Measurements from ENCODE around the gene TUBGCP3. TPM values are rescaled to one million over a fixed set of nuclear protein-coding genes. Genes with fewer than 3 reads are reported as not detected.

The TUBGCP3 gene
- total RNA-seq, 4 donors from 2014 or later: 19.7 to 62.3 (median 38.8) TPM

DNA sequence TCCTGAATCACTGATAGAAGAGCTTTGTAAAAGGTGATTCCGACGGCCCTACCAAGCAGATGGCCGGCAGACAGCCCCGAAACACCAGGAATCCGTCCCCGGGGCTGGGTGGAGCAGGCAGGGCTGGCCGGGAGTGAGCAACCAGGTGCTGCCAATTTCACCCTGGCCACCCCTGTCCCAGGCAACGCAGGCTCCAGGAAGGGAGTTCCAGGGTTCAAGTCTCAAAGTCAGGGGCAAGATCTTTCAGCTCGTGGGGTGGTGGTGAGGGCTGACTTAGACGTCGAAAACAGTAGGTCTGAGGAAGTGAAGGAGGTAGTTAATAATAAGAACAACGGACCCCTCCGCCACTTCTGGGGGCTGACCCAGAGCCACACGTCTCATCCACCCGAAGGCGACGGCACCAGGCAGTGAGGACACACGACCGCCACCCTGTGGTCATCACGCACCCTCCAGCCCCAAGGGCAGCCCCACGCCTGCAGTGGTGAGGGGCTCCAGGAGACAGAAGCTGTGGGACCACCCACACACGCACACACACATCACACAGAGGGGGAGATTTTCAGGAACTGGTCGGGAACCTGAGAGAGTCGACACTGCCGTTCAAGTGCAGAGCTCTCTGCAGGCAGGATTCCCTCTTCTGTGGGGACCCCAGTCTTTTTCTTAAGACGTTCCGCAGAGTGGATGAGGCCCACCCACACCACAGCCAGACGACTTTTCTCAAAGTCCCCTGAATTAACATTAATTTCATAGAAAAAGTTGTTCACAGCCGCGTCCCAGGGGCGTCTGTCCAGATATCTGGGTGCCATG lies 144.6 kb downstream of the TUBGCP3 start:
- H3K4me1 ChIP-seq: no peaks in the 10 kb centered on the region
- no peak overlapping the region for H3K4me3 ChIP-seq
- no peak for DNase-seq
- intact Hi-C loops (cut with DNase I; ENCODE audit: low total_unique reads): no loop called here
- H3K27ac ChIP-seq: no peak overlapping the region
- no peaks in the 10 kb centered on the region for H3K9me3 ChIP-seq
- TF ChIP-seq POLR2A (IDR thresholded peaks at IDR 0.05): no peak
- no peak for TF ChIP-seq CTCF (IDR thresholded peaks at IDR 0.05)
- no peaks in the 10 kb centered on the region for H3K36me3 ChIP-seq
- H3K27me3 ChIP-seq: peaks cover 0 to 11% of the 10 kb centered on the region in 2 donors

DNA sequence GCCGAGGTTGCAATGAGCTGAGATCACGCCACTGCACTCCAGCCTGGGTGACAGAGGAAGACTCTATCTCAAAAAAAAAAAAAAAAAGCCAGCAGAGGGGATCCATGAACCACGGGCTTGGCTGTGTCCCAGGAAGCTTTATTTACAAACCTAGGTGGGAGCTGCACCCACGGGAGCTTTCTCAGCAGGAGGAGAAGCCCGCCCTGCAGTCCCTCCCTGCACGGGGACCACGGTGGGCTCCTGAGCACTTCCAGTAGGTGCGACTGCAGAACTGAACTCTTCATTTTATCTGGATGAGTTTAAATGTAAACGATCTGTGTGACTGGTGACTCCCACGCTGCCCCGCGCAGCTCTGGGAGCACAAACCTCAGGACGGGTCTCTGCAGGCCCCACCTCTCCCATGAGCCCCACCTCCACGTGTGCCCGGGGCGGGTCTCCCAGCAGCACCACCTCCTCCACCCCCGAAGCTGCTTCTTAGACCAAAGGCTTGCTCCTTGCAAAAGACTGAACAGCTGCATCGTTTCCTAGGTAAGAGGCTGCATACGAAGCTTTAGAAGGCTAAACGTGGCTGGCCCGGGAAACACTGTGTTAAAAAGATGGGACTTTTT lies 145.4 kb downstream of the TUBGCP3 start:
- Histone ChIP-seq H3K4me1 (no peaks in the 10 kb centered on the region), H3K36me3 (no peaks in the 10 kb centered on the region), H3K27me3 (peaks cover 0 to 11% of the 10 kb centered on the region in 2 donors), H3K27ac (no peak overlapping the region), H3K9me3 (no peaks in the 10 kb centered on the region), H3K4me3 (no peak overlapping the region)
- no peak for DNase-seq
- no peak for TF ChIP-seq POLR2A (IDR thresholded peaks at IDR 0.05)
- intact Hi-C loops (cut with DNase I; ENCODE audit: low total_unique reads): no loop called here

GRCh38 chr13:112441779-112442310 lies 146.1 kb downstream of the TUBGCP3 start:
- intact Hi-C loops (cut with DNase I; ENCODE audit: low total_unique reads): no loop called here
- Histone ChIP-seq H3K27me3 (peaks cover 0 to 11% of the 10 kb centered on the region in 2 donors), H3K27ac (no peak overlapping the region), H3K36me3 (no peaks in the 10 kb centered on the region), H3K4me1 (no peaks in the 10 kb centered on the region), H3K4me3 (no peak overlapping the region), H3K9me3 (no peaks in the 10 kb centered on the region)
- no peak for TF ChIP-seq CTCF (IDR thresholded peaks at IDR 0.05)
- no peak for TF ChIP-seq POLR2A (IDR thresholded peaks at IDR 0.05)
- no peak for DNase-seq

GRCh38 chr13:112441226-112441625 lies 146.7 kb downstream of the TUBGCP3 start:
- Histone ChIP-seq H3K4me1 (no peaks in the 10 kb centered on the region), H3K9me3 (no peaks in the 10 kb centered on the region), H3K27me3 (peaks cover 0 to 11% of the 10 kb centered on the region in 2 donors), H3K4me3 (no peak overlapping the region), H3K36me3 (no peaks in the 10 kb centered on the region), H3K27ac (no peak overlapping the region)
- DNase-seq: no peak
- intact Hi-C loops (cut with DNase I; ENCODE audit: low total_unique reads): no loop called here
- TF ChIP-seq POLR2A (IDR thresholded peaks at IDR 0.05) (no peak), CTCF (IDR thresholded peaks at IDR 0.05) (no peak)

- H3K4me1 ChIP-seq: no peaks in the 10 kb centered on the region
- peaks cover 0 to 11% of the 10 kb centered on the region in 2 donors for H3K27me3 ChIP-seq
- DNase-seq: no peak
- no peak overlapping the region for H3K27ac ChIP-seq
- no peaks in the 10 kb centered on the region for H3K9me3 ChIP-seq
- no peak overlapping the region for H3K4me3 ChIP-seq
- no peak for TF ChIP-seq CTCF (IDR thresholded peaks at IDR 0.05)
- no peak for TF ChIP-seq POLR2A (IDR thresholded peaks at IDR 0.05)
- intact Hi-C loops (cut with DNase I; ENCODE audit: low total_unique reads): no loop called here
- H3K36me3 ChIP-seq: no peaks in the 10 kb centered on the region
Observed at GRCh38 chr13:112438515-112438914, 149.4 kb downstream of the TUBGCP3 start.

All from uterus (tissue), 4 donors.